HepG2 (cell line): ENCODE data around the gene PHLDB1. TPM values are rescaled to one million over a fixed set of nuclear protein-coding genes. Genes with fewer than 3 reads are reported as not detected.

Experiments
- BORCS8-MEF2B ChIP-seq: sonication (generic); formaldehyde crosslinking; IDR thresholded peaks from 2 replicates; pipeline ENCODE4 v1.8.0; 2022; ENCODE audit warnings: mild to moderate bottlenecking, missing genetic modification reagents
- DR1 ChIP-seq: sonication (generic); formaldehyde crosslinking; IDR thresholded peaks from 2 replicates; pipeline ENCODE4 v1.8.0; 2021; ENCODE audit warnings: mild to moderate bottlenecking, missing genetic modification reagents, inconsistent platforms
- ETS1 ChIP-seq: sonication (generic); formaldehyde crosslinking; IDR thresholded peaks from 2 replicates; pipeline ENCODE4 v1.4.0; 2020; ENCODE audit warnings: missing genetic modification reagents
- FOXA1 ChIP-seq, 2 experiments: fragments of 450-650 bp in 1 of 2; sonication (generic) in 1 of 2; formaldehyde crosslinking in 1 of 2; IDR thresholded peaks; 2 replicates each; pipeline versions ENCODE4 v1.4.0 to v1.6.1; 2016 to 2020; ENCODE audit warnings: missing genetic modification reagents in 1 of 2
- FOXJ3 ChIP-seq: sonication (generic); formaldehyde crosslinking; IDR thresholded peaks from 2 replicates; pipeline ENCODE4 v1.4.0; 2020; ENCODE audit warnings: missing genetic modification reagents, mild to moderate bottlenecking, borderline replicate concordance
- FOXP1 ChIP-seq, 2 experiments: fragments of 450-650 bp in 1 of 2; IDR thresholded peaks; 2 replicates each; pipeline ENCODE4 v1.6.1; 2017 to 2018; ENCODE audit warnings: antibody characterized with exemption in 1 of 2
- GABPA ChIP-seq, 2 experiments: IDR thresholded peaks; 2 replicates each; pipeline ENCODE4 v1.6.1; 2011 to 2016; ENCODE audit warnings: low read depth in 2 of 2, low read length in 1 of 2, missing biosample characterization in 1 of 2, missing genetic modification characterization in 1 of 2
- HNF4G ChIP-seq, 2 experiments: sonication (generic) in 1 of 2; formaldehyde crosslinking in 1 of 2; IDR thresholded peaks; 2 replicates each; pipeline versions ENCODE4 v1.4.0 to v1.6.1; 2011 to 2020; ENCODE audit warnings: borderline replicate concordance in 2 of 2, low read depth in 2 of 2, mild to moderate bottlenecking in 2 of 2, low read length in 1 of 2, missing genetic modification reagents in 1 of 2, moderate library complexity in 1 of 2
- RELA ChIP-seq: sonication (generic); formaldehyde crosslinking; IDR thresholded peaks from 2 replicates; pipeline ENCODE4 v1.4.0; 2020; ENCODE audit warnings: missing genetic modification reagents
- SOX6 ChIP-seq, 2 experiments: fragments of 450-650 bp in 1 of 2; sonication (generic) in 1 of 2; formaldehyde crosslinking in 1 of 2; IDR thresholded peaks; 2 replicates each; pipeline versions ENCODE4 v1.4.0 to v1.6.1; 2017 to 2020; ENCODE audit warnings: antibody characterized with exemption in 1 of 2, mild to moderate bottlenecking in 1 of 2, missing genetic modification reagents in 1 of 2
- TFE3 ChIP-seq: IDR thresholded peaks from 2 replicates; pipeline ENCODE4 v1.6.1; 2016
- TOPORS ChIP-seq: sonication (generic); formaldehyde crosslinking; IDR thresholded peaks from 2 replicates; pipeline ENCODE4 v1.8.0; 2023; ENCODE audit warnings: mild to moderate bottlenecking, missing genetic modification reagents
- ZNF576 ChIP-seq: sonication (generic); formaldehyde crosslinking; IDR thresholded peaks from 2 replicates; pipeline ENCODE4 v1.4.0; 2020; ENCODE audit warnings: mild to moderate bottlenecking, missing genetic modification reagents
- ZNF720 ChIP-seq: sonication (generic); formaldehyde crosslinking; IDR thresholded peaks from 2 replicates; pipeline ENCODE4 v1.4.0; 2020; ENCODE audit warnings: missing genetic modification reagents
- ZSCAN30 ChIP-seq: sonication (generic); formaldehyde crosslinking; IDR thresholded peaks from 2 replicates; pipeline ENCODE4 v1.5.0; 2020; ENCODE audit warnings: mild to moderate bottlenecking, missing genetic modification reagents
- polyA plus RNA-seq, 8 experiments: library from polyadenylated mRNA; depleted of rRNA in 3 of 8; stranded (reverse) in 7 of 8; unstranded in 1 of 8; fragments of >200 nt; fragmentation: Illumina TruSeq in 4 of 8; extraction: Trizol in 4 of 8; gene quantifications; 2 replicates each; pipeline versions ENCODE4 v1.2.1 to v1.2.3, GENCODE V29; 2011 to 2016; ENCODE audit warnings: low read depth in 4 of 8, missing spikeins in 1 of 8, mixed read lengths in 1 of 8; ENCODE audit not compliant: insufficient read depth in 1 of 8
- total RNA-seq, 5 experiments: library from RNA; depleted of rRNA; stranded (reverse); fragments of >200 nt; fragmentation: Illumina TruSeq; extraction: Trizol; gene quantifications; 2 replicates each; pipeline ENCODE4 v1.2.3, GENCODE V29; 2016; ENCODE audit warnings: low read depth in 1 of 5
- TF ChIP-seq, protein P1 (sequence below): sonication (generic); formaldehyde crosslinking; IDR thresholded peaks from 2 replicates; pipeline ENCODE4 v1.5.0; 2020; ENCODE audit warnings: mild to moderate bottlenecking, missing genetic modification reagents, borderline replicate concordance

The PHLDB1 gene
- total and polyA plus RNA-seq, 2 of the 13 experiments (the other 11 are each of a cell fraction or from before 2014, with no cell fraction given) = 13.8 to 14.2 TPM

DNA sequence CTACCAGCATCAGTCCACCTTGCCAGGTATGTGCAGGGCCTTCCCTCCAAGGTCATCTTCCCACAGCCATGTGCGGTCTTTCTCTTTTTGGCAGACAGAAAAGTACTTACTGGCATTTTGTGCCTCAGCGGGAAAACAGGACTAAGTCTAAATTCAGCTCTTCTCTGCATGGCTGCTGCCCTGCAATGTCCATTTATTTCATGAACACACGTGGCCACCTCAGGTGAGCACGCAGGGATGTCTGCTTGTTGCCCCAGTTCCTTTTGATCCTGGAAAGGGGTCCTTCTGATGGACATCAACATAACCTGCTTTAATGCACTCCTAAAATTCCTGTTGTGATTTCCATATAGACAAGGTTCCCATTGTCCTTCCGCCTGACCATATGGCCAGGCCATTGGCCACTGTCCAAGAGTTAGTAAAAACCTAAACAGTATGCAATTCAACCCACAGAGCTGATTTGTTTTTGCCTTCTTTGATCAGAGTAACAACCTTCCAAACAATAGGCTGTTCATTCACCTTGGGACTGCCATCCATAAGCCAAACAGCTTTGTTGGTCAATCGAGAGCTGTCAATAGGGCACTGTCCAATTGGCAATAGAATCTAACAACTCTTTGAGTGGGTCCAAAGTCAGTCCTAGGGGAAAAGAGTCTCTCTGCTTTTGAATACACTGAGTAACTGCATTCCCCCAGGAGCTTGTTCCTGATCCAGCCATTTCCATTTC lies 66.1 kb downstream of the PHLDB1 start (continued):
- TF ChIP-seq, protein P1, sequence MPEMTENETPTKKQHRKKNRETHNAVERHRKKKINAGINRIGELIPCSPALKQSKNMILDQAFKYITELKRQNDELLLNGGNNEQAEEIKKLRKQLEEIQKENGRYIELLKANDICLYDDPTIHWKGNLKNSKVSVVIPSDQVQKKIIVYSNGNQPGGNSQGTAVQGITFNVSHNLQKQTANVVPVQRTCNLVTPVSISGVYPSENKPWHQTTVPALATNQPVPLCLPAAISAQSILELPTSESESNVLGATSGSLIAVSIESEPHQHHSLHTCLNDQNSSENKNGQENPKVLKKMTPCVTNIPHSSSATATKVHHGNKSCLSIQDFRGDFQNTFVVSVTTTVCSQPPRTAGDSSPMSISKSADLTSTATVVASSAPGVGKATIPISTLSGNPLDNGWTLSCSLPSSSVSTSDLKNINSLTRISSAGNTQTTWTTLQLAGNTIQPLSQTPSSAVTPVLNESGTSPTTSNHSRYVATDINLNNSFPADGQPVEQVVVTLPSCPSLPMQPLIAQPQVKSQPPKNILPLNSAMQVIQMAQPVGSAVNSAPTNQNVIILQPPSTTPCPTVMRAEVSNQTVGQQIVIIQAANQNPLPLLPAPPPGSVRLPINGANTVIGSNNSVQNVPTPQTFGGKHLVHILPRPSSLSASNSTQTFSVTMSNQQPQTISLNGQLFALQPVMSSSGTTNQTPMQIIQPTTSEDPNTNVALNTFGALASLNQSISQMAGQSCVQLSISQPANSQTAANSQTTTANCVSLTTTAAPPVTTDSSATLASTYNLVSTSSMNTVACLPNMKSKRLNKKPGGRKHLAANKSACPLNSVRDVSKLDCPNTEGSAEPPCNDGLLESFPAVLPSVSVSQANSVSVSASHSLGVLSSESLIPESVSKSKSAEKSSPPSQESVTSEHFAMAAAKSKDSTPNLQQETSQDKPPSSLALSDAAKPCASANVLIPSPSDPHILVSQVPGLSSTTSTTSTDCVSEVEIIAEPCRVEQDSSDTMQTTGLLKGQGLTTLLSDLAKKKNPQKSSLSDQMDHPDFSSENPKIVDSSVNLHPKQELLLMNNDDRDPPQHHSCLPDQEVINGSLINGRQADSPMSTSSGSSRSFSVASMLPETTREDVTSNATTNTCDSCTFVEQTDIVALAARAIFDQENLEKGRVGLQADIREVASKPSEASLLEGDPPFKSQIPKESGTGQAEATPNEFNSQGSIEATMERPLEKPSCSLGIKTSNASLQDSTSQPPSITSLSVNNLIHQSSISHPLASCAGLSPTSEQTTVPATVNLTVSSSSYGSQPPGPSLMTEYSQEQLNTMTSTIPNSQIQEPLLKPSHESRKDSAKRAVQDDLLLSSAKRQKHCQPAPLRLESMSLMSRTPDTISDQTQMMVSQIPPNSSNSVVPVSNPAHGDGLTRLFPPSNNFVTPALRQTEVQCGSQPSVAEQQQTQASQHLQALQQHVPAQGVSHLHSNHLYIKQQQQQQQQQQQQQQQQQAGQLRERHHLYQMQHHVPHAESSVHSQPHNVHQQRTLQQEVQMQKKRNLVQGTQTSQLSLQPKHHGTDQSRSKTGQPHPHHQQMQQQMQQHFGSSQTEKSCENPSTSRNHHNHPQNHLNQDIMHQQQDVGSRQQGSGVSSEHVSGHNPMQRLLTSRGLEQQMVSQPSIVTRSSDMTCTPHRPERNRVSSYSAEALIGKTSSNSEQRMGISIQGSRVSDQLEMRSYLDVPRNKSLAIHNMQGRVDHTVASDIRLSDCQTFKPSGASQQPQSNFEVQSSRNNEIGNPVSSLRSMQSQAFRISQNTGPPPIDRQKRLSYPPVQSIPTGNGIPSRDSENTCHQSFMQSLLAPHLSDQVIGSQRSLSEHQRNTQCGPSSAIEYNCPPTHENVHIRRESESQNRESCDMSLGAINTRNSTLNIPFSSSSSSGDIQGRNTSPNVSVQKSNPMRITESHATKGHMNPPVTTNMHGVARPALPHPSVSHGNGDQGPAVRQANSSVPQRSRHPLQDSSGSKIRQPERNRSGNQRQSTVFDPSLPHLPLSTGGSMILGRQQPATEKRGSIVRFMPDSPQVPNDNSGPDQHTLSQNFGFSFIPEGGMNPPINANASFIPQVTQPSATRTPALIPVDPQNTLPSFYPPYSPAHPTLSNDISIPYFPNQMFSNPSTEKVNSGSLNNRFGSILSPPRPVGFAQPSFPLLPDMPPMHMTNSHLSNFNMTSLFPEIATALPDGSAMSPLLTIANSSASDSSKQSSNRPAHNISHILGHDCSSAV (CRISPR knock-in tag) = no peak
- TF ChIP-seq FOXA1 (IDR thresholded peaks at IDR 0.05) (no peak), FOXA1 (CRISPR knock-in tag; IDR thresholded peaks at IDR 0.05) (peak; percentile 80; the same call in 1 of the 2 replicates), TOPORS (CRISPR knock-in tag) (no peak), TFE3 (0 out of 2 replicates have a peak, but pooled peaks have one; percentile 43), ZNF720 (CRISPR knock-in tag) (no peak), FOXP1 (IDR thresholded peaks at IDR 0.05) (peak; percentile 63), FOXP1 (CRISPR knock-in tag; IDR thresholded peaks at IDR 0.05) (peak; percentile 88), SOX6 (IDR thresholded peaks at IDR 0.05) (no peak), SOX6 (CRISPR knock-in tag; IDR thresholded peaks at IDR 0.05) (peak; percentile 99), HNF4G (IDR thresholded peaks at IDR 0.05; ENCODE audit: borderline replicate concordance, low read depth, low read length) (peak; percentile 92), HNF4G (CRISPR knock-in tag; IDR thresholded peaks at IDR 0.05; ENCODE audit: borderline replicate concordance, low read depth) (no peak), ZSCAN30 (CRISPR knock-in tag) (no peak), ZNF576 (no peak), ETS1 (CRISPR knock-in tag) (no peak), RELA (CRISPR knock-in tag) (no peak), GABPA (IDR thresholded peaks at IDR 0.05; ENCODE audit: low read depth, low read length) (no peak), GABPA (CRISPR knock-in tag; IDR thresholded peaks at IDR 0.05; ENCODE audit: low read depth) (no peak), FOXJ3 (CRISPR knock-in tag) (peak; percentile 71; the same call in 1 of the 2 replicates), BORCS8-MEF2B (CRISPR knock-in tag) (peak; percentile 38; the same call in 1 of the 2 replicates), DR1 (CRISPR knock-in tag) (no peak)
